Measurements from ENCODE around the gene BRICD5.

BRICD5 gene

DNA sequence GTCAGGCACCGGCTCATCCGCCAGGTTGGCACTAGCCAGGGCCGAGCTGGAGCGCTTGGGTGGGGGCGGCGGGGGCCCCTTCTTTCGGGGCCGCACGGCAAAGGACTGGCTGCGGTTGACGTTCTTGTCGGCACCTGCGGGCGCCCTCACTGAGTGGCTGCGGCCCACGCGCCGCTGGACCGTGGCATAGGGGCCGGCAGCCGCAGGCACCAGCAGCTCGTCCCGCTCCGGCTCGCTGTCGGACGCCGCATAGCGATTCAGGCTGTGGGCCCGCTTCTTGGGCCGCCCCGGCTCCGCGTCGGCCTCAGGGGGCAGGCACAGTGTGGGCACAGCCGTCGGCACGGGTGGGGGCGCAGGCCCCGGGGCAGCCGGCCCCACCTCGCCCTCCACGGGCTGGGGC lies 30.2 kb downstream of the BRICD5 start:
- Histone ChIP-seq H3K36me3 (ENCODE audit: insufficient read depth, low read length) (peaks cover 22% of the 10 kb centered on the region), H3K4me3 (ENCODE audit: low read depth in 1 of 2, low read length in 2 of 2) (no peak overlapping the region), H3K79me2 (ENCODE audit: insufficient read depth, low read length) (no peaks in the 10 kb centered on the region), H3K27me3 (ENCODE audit: insufficient read depth, low read length, poor library complexity) (no peaks in the 10 kb centered on the region), H3K4me1 (ENCODE audit: insufficient read depth, low read length) (no peaks in the 10 kb centered on the region), H3K27ac (ENCODE audit: low read length) (no peak overlapping the region), H4K20me1 (ENCODE audit: insufficient read depth, low read length) (peaks cover 4% of the 10 kb centered on the region; the same call in 1 of the 2 replicates), H3K9ac (ENCODE audit: low read depth, low read length) (no peak overlapping the region), H3K4me2 (ENCODE audit: insufficient read depth, low read length) (no peak overlapping the region), H2AFZ (ENCODE audit: low read depth, low read length) (no peak overlapping the region), H3K9me3 (ENCODE audit: insufficient read depth, low read length, severe bottlenecking) (no peaks in the 10 kb centered on the region)
- no peak for TF ChIP-seq EZH2 (IDR thresholded peaks at IDR 0.05; ENCODE audit: borderline replicate concordance, low read depth, low read length, severe bottlenecking)
- no peak for TF ChIP-seq CTCF (IDR thresholded peaks at IDR 0.05; ENCODE audit: borderline replicate concordance, extremely low read depth, low read length, poor library complexity, severe bottlenecking)
- DNase-seq, result no peak
- ATAC-seq (ENCODE audit: insufficient read depth, low read depth), result no peak

DNA sequence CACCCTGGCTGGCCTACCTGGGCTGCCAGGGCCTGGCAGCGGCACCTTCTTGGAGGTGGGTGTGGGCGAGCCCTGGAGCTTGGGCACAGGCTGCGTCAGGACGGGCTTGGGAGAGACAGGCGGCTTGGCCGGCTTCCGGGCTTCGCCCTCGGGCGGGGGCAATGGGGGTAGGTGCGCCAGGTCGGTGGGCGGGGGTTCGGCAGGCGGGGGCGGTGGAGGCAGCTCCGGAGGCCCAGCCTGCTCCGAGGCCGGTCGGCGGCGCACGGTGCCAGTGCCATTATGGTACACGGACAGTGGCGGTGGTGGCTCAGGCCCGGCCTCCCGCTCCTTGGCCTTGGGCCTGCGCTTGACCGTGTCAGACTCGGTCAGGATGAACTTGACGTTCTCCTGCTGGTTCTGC lies 31.1 kb downstream of the BRICD5 start:
- H3K36me3 ChIP-seq (ENCODE audit: insufficient read depth, low read length), result peaks cover 31% of the 10 kb centered on the region
- no peaks in the 10 kb centered on the region for H3K79me2 ChIP-seq (ENCODE audit: insufficient read depth, low read length)
- DNase-seq, result no peak
- H3K4me2 ChIP-seq (ENCODE audit: insufficient read depth, low read length), result no peak overlapping the region
- TF ChIP-seq CTCF (IDR thresholded peaks at IDR 0.05; ENCODE audit: borderline replicate concordance, extremely low read depth, low read length, poor library complexity, severe bottlenecking), result no peak
- no peak for TF ChIP-seq EZH2 (IDR thresholded peaks at IDR 0.05; ENCODE audit: borderline replicate concordance, low read depth, low read length, severe bottlenecking)
- no peak overlapping the region for H3K4me3 ChIP-seq (ENCODE audit: low read depth in 1 of 2, low read length in 2 of 2)
- H3K9ac ChIP-seq (ENCODE audit: low read depth, low read length), result no peak overlapping the region
- no peak overlapping the region for H2AFZ ChIP-seq (ENCODE audit: low read depth, low read length)
- H3K9me3 ChIP-seq (ENCODE audit: insufficient read depth, low read length, severe bottlenecking), result no peaks in the 10 kb centered on the region
- H3K4me1 ChIP-seq (ENCODE audit: insufficient read depth, low read length), result no peaks in the 10 kb centered on the region
- H3K27ac ChIP-seq (ENCODE audit: low read length), result no peak overlapping the region
- H4K20me1 ChIP-seq (ENCODE audit: insufficient read depth, low read length), result peaks cover 4% of the 10 kb centered on the region; the same call in 1 of the 2 replicates
- H3K27me3 ChIP-seq (ENCODE audit: insufficient read depth, low read length, poor library complexity), result no peaks in the 10 kb centered on the region
- no peak for ATAC-seq (ENCODE audit: insufficient read depth, low read depth)

DNA sequence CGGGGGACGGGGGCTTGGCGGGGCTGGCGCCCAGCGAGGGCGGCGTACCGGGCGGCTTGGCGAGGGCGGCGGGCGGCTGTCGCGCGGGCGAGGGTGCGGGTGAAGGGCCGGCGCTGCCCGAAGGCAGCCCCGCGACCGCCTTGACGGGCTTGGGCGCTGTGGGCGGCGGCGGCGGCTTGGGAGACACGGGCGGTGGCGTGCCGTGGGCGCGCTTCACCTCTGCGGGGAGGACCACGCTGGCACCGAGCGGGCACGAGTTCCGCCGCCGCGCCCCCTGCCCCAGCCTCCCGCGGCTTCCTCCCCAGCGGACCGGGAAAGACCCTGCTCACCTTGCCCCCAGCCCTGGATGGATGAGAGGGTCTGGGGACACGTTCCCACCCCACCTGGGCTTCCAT lies 31.6 kb downstream of the BRICD5 start:
- H3K36me3 ChIP-seq (ENCODE audit: insufficient read depth, low read length), result peaks cover 36% of the 10 kb centered on the region
- H3K4me3 ChIP-seq (ENCODE audit: low read depth in 1 of 2, low read length in 2 of 2), result no peak overlapping the region
- no peaks in the 10 kb centered on the region for H3K4me1 ChIP-seq (ENCODE audit: insufficient read depth, low read length)
- no peak overlapping the region for H3K9ac ChIP-seq (ENCODE audit: low read depth, low read length)
- TF ChIP-seq EZH2 (IDR thresholded peaks at IDR 0.05; ENCODE audit: borderline replicate concordance, low read depth, low read length, severe bottlenecking), result no peak
- no peak for ATAC-seq (ENCODE audit: insufficient read depth, low read depth)
- peaks cover 4% of the 10 kb centered on the region; the same call in 1 of the 2 replicates for H4K20me1 ChIP-seq (ENCODE audit: insufficient read depth, low read length)
- H3K27me3 ChIP-seq (ENCODE audit: insufficient read depth, low read length, poor library complexity), result no peaks in the 10 kb centered on the region
- H2AFZ ChIP-seq (ENCODE audit: low read depth, low read length), result no peak overlapping the region
- H3K79me2 ChIP-seq (ENCODE audit: insufficient read depth, low read length), result no peaks in the 10 kb centered on the region
- DNase-seq, result no peak
- no peak overlapping the region for H3K27ac ChIP-seq (ENCODE audit: low read length)
- H3K9me3 ChIP-seq (ENCODE audit: insufficient read depth, low read length, severe bottlenecking), result no peaks in the 10 kb centered on the region
- no peak overlapping the region for H3K4me2 ChIP-seq (ENCODE audit: insufficient read depth, low read length)

- DNase-seq, result no peak
- peaks cover 4% of the 10 kb centered on the region; the same call in 1 of the 2 replicates for H4K20me1 ChIP-seq (ENCODE audit: insufficient read depth, low read length)
- H3K79me2 ChIP-seq (ENCODE audit: insufficient read depth, low read length), result no peaks in the 10 kb centered on the region
- H3K4me3 ChIP-seq (ENCODE audit: low read depth in 1 of 2, low read length in 2 of 2), result no peak overlapping the region
- H3K36me3 ChIP-seq (ENCODE audit: insufficient read depth, low read length), result peaks cover 41% of the 10 kb centered on the region
- ATAC-seq (ENCODE audit: insufficient read depth, low read depth), result peak; percentile 16; the same call in 2 of the 3 replicates
- H3K4me2 ChIP-seq (ENCODE audit: insufficient read depth, low read length), result no peak overlapping the region
- no peak overlapping the region for H2AFZ ChIP-seq (ENCODE audit: low read depth, low read length)
- TF ChIP-seq EZH2 (IDR thresholded peaks at IDR 0.05; ENCODE audit: borderline replicate concordance, low read depth, low read length, severe bottlenecking) (no peak), CTCF (IDR thresholded peaks at IDR 0.05; ENCODE audit: borderline replicate concordance, extremely low read depth, low read length, poor library complexity, severe bottlenecking) (no peak)
- no peak overlapping the region for H3K27ac ChIP-seq (ENCODE audit: low read length)
- H3K9me3 ChIP-seq (ENCODE audit: insufficient read depth, low read length, severe bottlenecking), result no peaks in the 10 kb centered on the region
- H3K4me1 ChIP-seq (ENCODE audit: insufficient read depth, low read length), result no peaks in the 10 kb centered on the region
- H3K9ac ChIP-seq (ENCODE audit: low read depth, low read length), result no peak overlapping the region
- no peaks in the 10 kb centered on the region for H3K27me3 ChIP-seq (ENCODE audit: insufficient read depth, low read length, poor library complexity)
These were observed 32.1 kb downstream of the BRICD5 start for GRCh38 chr16:2178321-2179106.
